RWPE1 (cell line): ENCODE data around the gene ACTG1.

Experiments
- CTCF ChIA-PET: fragments of 350-600 bp; sonication (Branson Sonifier 250); formaldehyde crosslinking; extraction: SDS; loops from one replicate; lab custom pipeline; 2021; lab: Yijun Ruan, JAX
- POLR2A ChIA-PET: fragments of 400-600 bp; formaldehyde crosslinking; extraction: SDS; loops from one replicate; lab custom pipeline; 2020; ENCODE audit warnings: antibody characterized with exemption; ENCODE audit not compliant: low non-redundant PET; lab: Yijun Ruan, JAX
- DNase-seq: peaks from one replicate; pipeline ENCODE4 v3.0.0; 2012; ENCODE audit warnings: low spot score
- H3K27ac ChIP-seq: fragments of 450-650 bp; 2 replicates; pipeline ENCODE4 v1.5.1; 2017
- TF ChIP-seq, protein P1 (sequence below): fragments of 450-650 bp; conservative IDR thresholded peaks from 2 replicates; pipeline ENCODE4 v1.5.1; 2017; ENCODE audit warnings: low read depth, mild to moderate bottlenecking

Gene ACTG1

GRCh38 chr17:81524039-81524864 is 11.7 kb upstream of the ACTG1 start:
- peak overlapping the region; percentile 59 for H3K27ac ChIP-seq
- CTCF ChIA-PET = no interaction called here
- POLR2A ChIA-PET = no interaction called here
- no peak for DNase-seq
- TF ChIP-seq, protein P1, sequence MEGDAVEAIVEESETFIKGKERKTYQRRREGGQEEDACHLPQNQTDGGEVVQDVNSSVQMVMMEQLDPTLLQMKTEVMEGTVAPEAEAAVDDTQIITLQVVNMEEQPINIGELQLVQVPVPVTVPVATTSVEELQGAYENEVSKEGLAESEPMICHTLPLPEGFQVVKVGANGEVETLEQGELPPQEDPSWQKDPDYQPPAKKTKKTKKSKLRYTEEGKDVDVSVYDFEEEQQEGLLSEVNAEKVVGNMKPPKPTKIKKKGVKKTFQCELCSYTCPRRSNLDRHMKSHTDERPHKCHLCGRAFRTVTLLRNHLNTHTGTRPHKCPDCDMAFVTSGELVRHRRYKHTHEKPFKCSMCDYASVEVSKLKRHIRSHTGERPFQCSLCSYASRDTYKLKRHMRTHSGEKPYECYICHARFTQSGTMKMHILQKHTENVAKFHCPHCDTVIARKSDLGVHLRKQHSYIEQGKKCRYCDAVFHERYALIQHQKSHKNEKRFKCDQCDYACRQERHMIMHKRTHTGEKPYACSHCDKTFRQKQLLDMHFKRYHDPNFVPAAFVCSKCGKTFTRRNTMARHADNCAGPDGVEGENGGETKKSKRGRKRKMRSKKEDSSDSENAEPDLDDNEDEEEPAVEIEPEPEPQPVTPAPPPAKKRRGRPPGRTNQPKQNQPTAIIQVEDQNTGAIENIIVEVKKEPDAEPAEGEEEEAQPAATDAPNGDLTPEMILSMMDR = no peak

DNA sequence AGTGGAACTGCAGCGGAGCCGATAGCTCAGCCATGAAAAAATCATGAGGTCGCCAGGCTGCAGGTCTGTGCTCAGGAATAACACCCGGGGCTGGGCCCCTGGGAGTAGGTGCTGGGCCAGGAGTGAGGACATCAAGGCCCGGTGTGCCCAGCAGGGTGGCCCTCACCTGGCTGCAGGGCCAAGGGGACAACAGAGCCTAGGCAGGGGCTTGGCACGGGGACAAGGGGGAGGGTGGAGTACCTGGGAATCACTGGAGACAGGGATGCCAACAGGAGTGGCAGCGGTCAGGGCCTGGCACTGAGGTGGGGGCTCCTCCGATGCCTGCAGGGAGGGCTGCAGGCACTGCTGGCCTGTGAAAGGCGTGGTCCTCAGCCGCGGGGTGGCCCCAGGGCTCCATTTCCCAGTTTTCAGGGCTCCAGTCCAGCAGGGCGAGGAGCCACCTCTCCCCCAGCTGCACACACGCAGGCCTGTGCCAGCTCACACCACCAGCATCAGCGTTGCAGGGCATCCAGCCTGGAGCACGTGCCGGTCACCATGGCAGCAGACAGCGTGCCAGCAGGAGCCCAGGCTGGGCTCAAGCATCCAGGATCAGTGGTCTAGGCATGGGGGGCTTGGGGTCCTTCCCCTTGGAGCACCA is 10.9 kb upstream of the ACTG1 start:
- CTCF ChIA-PET = no interaction called here
- TF ChIP-seq, protein P1 = no peak
- H3K27ac ChIP-seq = peak overlapping the region; percentile 59
- peak; percentile 28 for DNase-seq
- POLR2A ChIA-PET = no interaction called here

- peak overlapping the region; percentile 59 for H3K27ac ChIP-seq
- ChIA-PET CTCF (interaction anchor here (0.7 kb wide), 1 partner anchor 22 kb away, joined by 4 read pairs; no protein-coding TSS in a partner anchor), POLR2A (no interaction called here)
- TF ChIP-seq, protein P1 = no peak
- DNase-seq = no peak
Measured at GRCh38 chr17:81522491-81523401, 10.1 kb upstream of the ACTG1 start.

GRCh38 chr17:81520021-81520901 is 7.7 kb upstream of the ACTG1 start:
- CTCF ChIA-PET = interaction anchor here (0.6 to 1.6 kb wide), 3 partner anchors 18 to 36 kb away, joined by 3 to 9 read pairs (median 4); no protein-coding TSS in a partner anchor
- POLR2A ChIA-PET = no interaction called here

GRCh38 chr17:81519284-81520020 is 6.9 kb upstream of the ACTG1 start:
- H3K27ac ChIP-seq = peak overlapping the region; percentile 99
- DNase-seq = peak; percentile 49
- ChIA-PET POLR2A (interaction anchor here (0.5 to 1.3 kb wide), 2 partner anchors 32 to 82 kb away, joined by 3 read pairs; no protein-coding TSS in a partner anchor), CTCF (interaction anchor here (0.6 to 1.6 kb wide), 9 partner anchors 10 to 320 kb away, joined by 3 to 9 read pairs (median 4); partner anchors contain the start of gene FAAP100)
- TF ChIP-seq, protein P1 = peak; percentile 77

More at GRCh38 chr17:81520021-81520901, 7.7 kb upstream of the ACTG1 start:
- H3K27ac ChIP-seq = no peak overlapping the region
- DNase-seq = no peak
- TF ChIP-seq, protein P1 = no peak
